K562 (cell line): ENCODE results near the gene STUB1. TPM values are rescaled to one million over a fixed set of nuclear protein-coding genes. Genes with fewer than 3 reads are reported as not detected.

Source experiments
- BDP1 ChIP-seq: IDR thresholded peaks from 3 replicates; pipeline ENCODE4 v1.6.1; 2011; ENCODE audit not compliant: insufficient read length, insufficient read depth
- CCAR2 ChIP-seq: fragments of 200-400 bp; formaldehyde crosslinking; IDR thresholded peaks from 2 replicates; pipeline ENCODE4 v1.6.1; 2017; ENCODE audit warnings: mild to moderate bottlenecking, low read depth, low read length
- GTF2B ChIP-seq: IDR thresholded peaks from 2 replicates; pipeline ENCODE4 v1.6.1; 2011; ENCODE audit not compliant: insufficient read length; ENCODE audit errors: extremely low read depth
- HSF4 ChIP-seq: fragments of 250-450 bp; sonication (Bioruptor Pico); IDR thresholded peaks from 2 replicates; pipeline ENCODE4 v2.1.2; 2022; ENCODE audit warnings: mild to moderate bottlenecking, moderate library complexity, borderline replicate concordance
- JUNB ChIP-seq: fragments of 450-650 bp; formaldehyde crosslinking; conservative IDR thresholded peaks from 2 replicates; pipeline ENCODE4 v1.4.0; 2020; ENCODE audit warnings: mild to moderate bottlenecking
- PHF20 ChIP-seq: fragments of 450-650 bp; IDR thresholded peaks from 2 replicates; pipeline ENCODE4 v1.6.1; 2018; ENCODE audit not compliant: partially characterized antibody
- UBTF ChIP-seq, 2 experiments: IDR thresholded peaks; 2 replicates each; pipeline ENCODE4 v1.6.1; 2012; ENCODE audit warnings: improper control_type of control experiment in 2 of 2, low read depth in 2 of 2, low read length in 2 of 2, borderline replicate concordance in 1 of 2
- polyA plus RNA-seq, 8 experiments: library from polyadenylated mRNA; depleted of rRNA in 4 of 8; stranded (reverse) in 5 of 8; unstranded in 3 of 8; fragments of >200 nt; fragmentation: Nextera tagmentation in 2 of 8; fragmentation: Illumina TruSeq in 1 of 8; extraction: Ambion mirVana in 2 of 8; extraction: Trizol in 1 of 8; gene quantifications; 2 replicates each; pipeline versions ENCODE4 v1.2.1 to v1.2.3, GENCODE V29; 2011 to 2014; ENCODE audit warnings: inconsistent platforms in 1 of 8, missing spikeins in 1 of 8
- total RNA-seq, 7 experiments: library from RNA; depleted of rRNA in 6 of 7; stranded (reverse); fragments of >200 nt in 6 of 7; fragmentation: Illumina TruSeq in 2 of 7; extraction: Trizol in 2 of 7; gene quantifications; 2 replicates each; pipeline versions ENCODE4 v1.2.1 to v1.2.3, GENCODE V29; 2011 to 2021; ENCODE audit warnings: low replicate concordance in 1 of 7
- TF ChIP-seq, protein P1 (sequence below): fragments of 250-450 bp; sonication (Bioruptor Pico); IDR thresholded peaks from 2 replicates; pipeline ENCODE4 v1.4.0; 2020
- TF ChIP-seq, protein P2 (sequence below): fragments of 250-450 bp; sonication (Bioruptor Pico); IDR thresholded peaks from 2 replicates; pipeline ENCODE4 v1.8.0; 2021; ENCODE audit warnings: borderline replicate concordance, mild to moderate bottlenecking, moderate library complexity; ENCODE audit not compliant: poor library complexity, severe bottlenecking
- TF ChIP-seq, protein P3 (sequence below): fragments of 450-650 bp; IDR thresholded peaks from 2 replicates; pipeline ENCODE4 v1.6.1; 2016

STUB1 gene
- total and polyA plus RNA-seq, 9 of the 15 experiments (the other 6 are each of a cell fraction or from before 2014, with no cell fraction given), result 10.6 to 251 (median 152) TPM

- TF ChIP-seq, protein P1, sequence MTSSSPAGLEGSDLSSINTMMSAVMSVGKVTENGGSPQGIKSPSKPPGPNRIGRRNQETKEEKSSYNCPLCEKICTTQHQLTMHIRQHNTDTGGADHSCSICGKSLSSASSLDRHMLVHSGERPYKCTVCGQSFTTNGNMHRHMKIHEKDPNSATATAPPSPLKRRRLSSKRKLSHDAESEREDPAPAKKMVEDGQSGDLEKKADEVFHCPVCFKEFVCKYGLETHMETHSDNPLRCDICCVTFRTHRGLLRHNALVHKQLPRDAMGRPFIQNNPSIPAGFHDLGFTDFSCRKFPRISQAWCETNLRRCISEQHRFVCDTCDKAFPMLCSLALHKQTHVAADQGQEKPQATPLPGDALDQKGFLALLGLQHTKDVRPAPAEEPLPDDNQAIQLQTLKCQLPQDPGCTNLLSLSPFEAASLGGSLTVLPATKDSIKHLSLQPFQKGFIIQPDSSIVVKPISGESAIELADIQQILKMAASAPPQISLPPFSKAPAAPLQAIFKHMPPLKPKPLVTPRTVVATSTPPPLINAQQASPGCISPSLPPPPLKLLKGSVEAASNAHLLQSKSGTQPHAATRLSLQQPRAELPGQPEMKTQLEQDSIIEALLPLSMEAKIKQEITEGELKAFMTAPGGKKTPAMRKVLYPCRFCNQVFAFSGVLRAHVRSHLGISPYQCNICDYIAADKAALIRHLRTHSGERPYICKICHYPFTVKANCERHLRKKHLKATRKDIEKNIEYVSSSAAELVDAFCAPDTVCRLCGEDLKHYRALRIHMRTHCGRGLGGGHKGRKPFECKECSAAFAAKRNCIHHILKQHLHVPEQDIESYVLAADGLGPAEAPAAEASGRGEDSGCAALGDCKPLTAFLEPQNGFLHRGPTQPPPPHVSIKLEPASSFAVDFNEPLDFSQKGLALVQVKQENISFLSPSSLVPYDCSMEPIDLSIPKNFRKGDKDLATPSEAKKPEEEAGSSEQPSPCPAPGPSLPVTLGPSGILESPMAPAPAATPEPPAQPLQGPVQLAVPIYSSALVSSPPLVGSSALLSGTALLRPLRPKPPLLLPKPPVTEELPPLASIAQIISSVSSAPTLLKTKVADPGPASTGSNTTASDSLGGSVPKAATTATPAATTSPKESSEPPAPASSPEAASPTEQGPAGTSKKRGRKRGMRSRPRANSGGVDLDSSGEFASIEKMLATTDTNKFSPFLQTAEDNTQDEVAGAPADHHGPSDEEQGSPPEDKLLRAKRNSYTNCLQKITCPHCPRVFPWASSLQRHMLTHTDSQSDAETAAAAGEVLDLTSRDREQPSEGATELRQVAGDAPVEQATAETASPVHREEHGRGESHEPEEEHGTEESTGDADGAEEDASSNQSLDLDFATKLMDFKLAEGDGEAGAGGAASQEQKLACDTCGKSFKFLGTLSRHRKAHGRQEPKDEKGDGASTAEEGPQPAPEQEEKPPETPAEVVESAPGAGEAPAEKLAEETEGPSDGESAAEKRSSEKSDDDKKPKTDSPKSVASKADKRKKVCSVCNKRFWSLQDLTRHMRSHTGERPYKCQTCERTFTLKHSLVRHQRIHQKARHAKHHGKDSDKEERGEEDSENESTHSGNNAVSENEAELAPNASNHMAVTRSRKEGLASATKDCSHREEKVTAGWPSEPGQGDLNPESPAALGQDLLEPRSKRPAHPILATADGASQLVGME, result peak; percentile 60; the same call in 1 of the 2 replicates
- TF ChIP-seq JUNB (CRISPR knock-in tag), result no peak
- TF ChIP-seq HSF4 (CRISPR knock-in tag), result no peak
- TF ChIP-seq GTF2B, result no peak
- TF ChIP-seq, protein P2, sequence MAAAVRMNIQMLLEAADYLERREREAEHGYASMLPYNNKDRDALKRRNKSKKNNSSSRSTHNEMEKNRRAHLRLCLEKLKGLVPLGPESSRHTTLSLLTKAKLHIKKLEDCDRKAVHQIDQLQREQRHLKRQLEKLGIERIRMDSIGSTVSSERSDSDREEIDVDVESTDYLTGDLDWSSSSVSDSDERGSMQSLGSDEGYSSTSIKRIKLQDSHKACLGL (CRISPR knock-in tag), result peak; percentile 67
- TF ChIP-seq, protein P3, sequence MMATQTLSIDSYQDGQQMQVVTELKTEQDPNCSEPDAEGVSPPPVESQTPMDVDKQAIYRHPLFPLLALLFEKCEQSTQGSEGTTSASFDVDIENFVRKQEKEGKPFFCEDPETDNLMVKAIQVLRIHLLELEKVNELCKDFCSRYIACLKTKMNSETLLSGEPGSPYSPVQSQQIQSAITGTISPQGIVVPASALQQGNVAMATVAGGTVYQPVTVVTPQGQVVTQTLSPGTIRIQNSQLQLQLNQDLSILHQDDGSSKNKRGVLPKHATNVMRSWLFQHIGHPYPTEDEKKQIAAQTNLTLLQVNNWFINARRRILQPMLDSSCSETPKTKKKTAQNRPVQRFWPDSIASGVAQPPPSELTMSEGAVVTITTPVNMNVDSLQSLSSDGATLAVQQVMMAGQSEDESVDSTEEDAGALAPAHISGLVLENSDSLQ, result peak; percentile 40; the same call in 1 of the 2 replicates
- no peak for TF ChIP-seq UBTF (IDR thresholded peaks at IDR 0.05; ENCODE audit: borderline replicate concordance in 1 of 2, low read depth in 2 of 2, low read length in 2 of 2)
- no peak for TF ChIP-seq CCAR2
- TF ChIP-seq BDP1, result peak; percentile 87
- TF ChIP-seq PHF20, result no peak
Observed at GRCh38 chr16:636206-637080, 43.8 kb upstream of the STUB1 start, which contains the start of gene METTL26 (continued).
